GM19467 (cell line): ENCODE measurements around the gene ITPRIPL2.

Source experiments
- ATAC-seq: cut with Tn5 transposase; IDR thresholded peaks from one replicate; pipeline ENCODE4 v1.9.1; 2021; ENCODE audit warnings: mild to moderate bottlenecking, moderate library complexity; ENCODE audit not compliant: unreplicated experiment

The ITPRIPL2 gene

GRCh38 chr16:19119564-19119963 is 5.8 kb downstream of the ITPRIPL2 start:
- no peak for ATAC-seq

- no peak for ATAC-seq
These were observed 9.9 kb downstream of the ITPRIPL2 start for GRCh38 chr16:19123535-19124178.

- ATAC-seq = no peak
These were observed 12.5 kb downstream of the ITPRIPL2 start for GRCh38 chr16:19126300-19126699.

- no peak for ATAC-seq
These were observed 13.4 kb downstream of the ITPRIPL2 start for GRCh38 chr16:19127205-19127604.

- ATAC-seq = peak; percentile 52
These were observed 13.9 kb downstream of the ITPRIPL2 start for GRCh38 chr16:19127674-19128131.

- no peak for ATAC-seq
These were observed 14.9 kb downstream of the ITPRIPL2 start for GRCh38 chr16:19128454-19129200.

GRCh38 chr16:19130385-19130784 is 16.6 kb downstream of the ITPRIPL2 start:
- no peak for ATAC-seq

GRCh38 chr16:19130852-19131824 is 17.4 kb downstream of the ITPRIPL2 start:
- ATAC-seq = no peak

GRCh38 chr16:19131825-19132218 is 18.1 kb downstream of the ITPRIPL2 start:
- no peak for ATAC-seq

GRCh38 chr16:19132255-19132654 is 18.5 kb downstream of the ITPRIPL2 start:
- no peak for ATAC-seq

- no peak for ATAC-seq
These were observed 19.1 kb downstream of the ITPRIPL2 start for GRCh38 chr16:19132898-19133297.

GRCh38 chr16:19133600-19133999 is 19.8 kb downstream of the ITPRIPL2 start:
- no peak for ATAC-seq

GRCh38 chr16:19135201-19135842 is 21.6 kb downstream of the ITPRIPL2 start:
- ATAC-seq = no peak

- ATAC-seq = no peak
These were observed 22.2 kb downstream of the ITPRIPL2 start for GRCh38 chr16:19135896-19136438.

- ATAC-seq = no peak
These were observed 22.9 kb downstream of the ITPRIPL2 start for GRCh38 chr16:19136549-19137196.

GRCh38 chr16:19137201-19138128 is 23.7 kb downstream of the ITPRIPL2 start:
- ATAC-seq = no peak

GRCh38 chr16:19138601-19139000 is 24.8 kb downstream of the ITPRIPL2 start:
- ATAC-seq = no peak

- no peak for ATAC-seq
These were observed 25.8 kb downstream of the ITPRIPL2 start for GRCh38 chr16:19139436-19140091.
